Coronary artery (tissue), 2 donors: ENCODE data around the gene EML4.

Experiments used
- DNase-seq: peaks from one replicate; pipeline ENCODE4 v3.0.0-alpha.2; 2017; ENCODE audit warnings: low spot score
- H3K27ac ChIP-seq, 2 donors: fragments of 200-600 bp; sonication (generic); one replicate each; pipeline ENCODE4 v1.5.1; 2016 to 2019
- H3K4me3 ChIP-seq: fragments of 200-600 bp; sonication (generic); 2 replicates; pipeline ENCODE4 v1.5.1; 2016; ENCODE audit warnings: mild to moderate bottlenecking, moderate library complexity
- TF ChIP-seq, protein P1 (sequence below): fragments of 200-600 bp; sonication (generic); IDR thresholded peaks from one replicate; pipeline ENCODE4 v1.5.1; 2019; ENCODE audit warnings: antibody characterized with exemption

EML4 gene

DNA sequence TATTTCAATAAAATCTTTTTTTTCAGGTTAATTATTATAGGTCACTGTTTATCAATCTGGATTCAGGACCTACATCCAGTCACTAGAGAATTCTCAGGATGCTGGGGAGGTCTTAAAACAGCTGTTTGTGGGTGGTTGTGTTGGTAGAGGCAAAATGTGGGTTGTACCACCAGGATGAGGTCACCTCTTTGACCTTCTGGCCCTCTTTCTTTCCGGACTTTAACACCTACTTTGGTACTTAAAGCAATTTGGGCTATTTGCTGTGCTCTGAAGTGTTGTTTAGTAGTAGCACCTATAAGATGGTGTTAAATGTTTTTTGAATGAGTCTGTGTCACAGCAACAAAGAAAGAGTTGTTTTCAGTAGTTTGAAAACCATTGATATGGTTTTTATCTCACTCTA is 14.6 kb downstream of the EML4 start:
- DNase-seq = no peak
- H3K4me3 ChIP-seq = no peak overlapping the region
- TF ChIP-seq, protein P1, sequence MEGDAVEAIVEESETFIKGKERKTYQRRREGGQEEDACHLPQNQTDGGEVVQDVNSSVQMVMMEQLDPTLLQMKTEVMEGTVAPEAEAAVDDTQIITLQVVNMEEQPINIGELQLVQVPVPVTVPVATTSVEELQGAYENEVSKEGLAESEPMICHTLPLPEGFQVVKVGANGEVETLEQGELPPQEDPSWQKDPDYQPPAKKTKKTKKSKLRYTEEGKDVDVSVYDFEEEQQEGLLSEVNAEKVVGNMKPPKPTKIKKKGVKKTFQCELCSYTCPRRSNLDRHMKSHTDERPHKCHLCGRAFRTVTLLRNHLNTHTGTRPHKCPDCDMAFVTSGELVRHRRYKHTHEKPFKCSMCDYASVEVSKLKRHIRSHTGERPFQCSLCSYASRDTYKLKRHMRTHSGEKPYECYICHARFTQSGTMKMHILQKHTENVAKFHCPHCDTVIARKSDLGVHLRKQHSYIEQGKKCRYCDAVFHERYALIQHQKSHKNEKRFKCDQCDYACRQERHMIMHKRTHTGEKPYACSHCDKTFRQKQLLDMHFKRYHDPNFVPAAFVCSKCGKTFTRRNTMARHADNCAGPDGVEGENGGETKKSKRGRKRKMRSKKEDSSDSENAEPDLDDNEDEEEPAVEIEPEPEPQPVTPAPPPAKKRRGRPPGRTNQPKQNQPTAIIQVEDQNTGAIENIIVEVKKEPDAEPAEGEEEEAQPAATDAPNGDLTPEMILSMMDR = no peak
- no peak overlapping the region for H3K27ac ChIP-seq

DNA sequence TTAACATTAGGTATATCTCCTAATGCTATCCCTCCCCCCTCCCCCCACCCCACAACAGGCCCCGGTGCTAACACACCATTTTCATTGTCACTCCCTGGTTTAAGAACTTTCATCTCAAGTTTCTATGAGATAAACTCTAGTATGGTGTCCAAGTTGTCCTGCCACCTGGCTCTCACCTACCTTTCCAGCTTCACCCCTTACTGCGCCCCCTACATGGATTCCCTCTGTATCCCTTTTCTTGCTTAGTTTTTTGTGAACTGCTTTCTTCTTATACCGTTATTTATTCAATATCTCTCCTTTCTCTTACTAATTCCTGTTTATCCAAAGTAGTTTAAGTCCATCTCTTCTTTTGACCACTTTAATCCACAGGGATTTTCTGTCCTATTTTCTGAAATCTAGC is 15.2 kb downstream of the EML4 start:
- TF ChIP-seq, protein P1 = no peak
- no peak overlapping the region for H3K27ac ChIP-seq
- no peak for DNase-seq
- no peak overlapping the region for H3K4me3 ChIP-seq

DNA sequence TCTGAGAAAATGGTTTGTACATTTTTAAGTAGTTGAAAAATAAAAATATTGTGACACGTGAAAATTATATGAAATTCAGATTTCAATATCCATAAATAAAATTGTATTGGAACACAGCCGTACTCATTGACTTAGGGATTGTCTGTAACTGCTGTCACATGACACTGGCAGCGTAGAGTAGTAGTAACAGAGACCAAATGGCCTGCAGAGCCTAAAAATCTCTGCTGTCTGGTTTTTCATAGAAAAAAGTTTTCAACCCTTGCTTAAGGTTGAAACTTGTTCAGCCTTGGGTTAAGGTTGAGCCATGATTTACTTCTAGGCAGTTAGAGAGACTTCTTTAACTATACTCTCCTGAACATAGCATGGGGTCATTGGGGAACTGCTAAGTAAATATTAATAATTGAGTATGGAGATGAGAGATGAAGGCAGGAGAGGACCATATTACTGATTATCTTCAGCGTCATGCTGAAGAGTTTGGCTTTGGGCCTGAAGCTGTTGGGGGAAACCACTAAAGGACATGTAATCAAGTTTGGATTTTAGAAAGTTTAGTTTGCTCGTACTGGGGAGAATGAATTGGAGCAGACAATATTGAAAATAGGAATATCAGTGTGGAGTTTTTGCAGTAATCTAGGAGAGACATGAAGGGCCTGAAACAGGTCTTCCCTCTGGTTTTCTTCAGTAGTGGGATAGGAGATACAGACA is 16.2 kb downstream of the EML4 start:
- peak overlapping the region; percentile 25 to 60 for H3K27ac ChIP-seq
- TF ChIP-seq, protein P1 = no peak

DNA sequence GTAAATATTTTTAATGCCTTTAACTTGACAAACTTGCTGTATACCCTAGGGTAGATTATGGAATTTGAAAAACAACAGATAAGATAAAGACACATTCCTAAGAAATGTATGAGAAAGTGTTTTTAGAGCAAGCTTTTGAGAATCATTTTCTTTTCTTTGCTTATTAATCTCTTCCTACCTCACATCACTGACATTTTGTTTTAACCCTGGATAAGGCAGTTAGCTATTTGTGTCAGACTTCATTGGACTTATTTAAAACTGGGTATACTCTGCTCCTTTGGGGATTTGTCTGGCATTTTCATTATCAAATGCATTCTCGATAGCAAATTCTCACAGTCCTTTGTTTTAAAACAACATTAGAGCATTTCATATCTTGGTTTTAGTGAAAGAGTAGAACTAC is 17.2 kb downstream of the EML4 start:
- Histone ChIP-seq H3K4me3 (peak overlapping the region; percentile 28), H3K27ac (peak overlapping the region; percentile 25 to 60)
- TF ChIP-seq, protein P1 = no peak
- no peak for DNase-seq

More for the DNA sequence above, 16.2 kb downstream of the EML4 start:
- H3K4me3 ChIP-seq = peak overlapping the region; percentile 28
- DNase-seq = no peak

- TF ChIP-seq, protein P1 = no peak
- Histone ChIP-seq H3K4me3 (no peak overlapping the region), H3K27ac (peak overlapping the region; percentile 25 to 60)
- DNase-seq = no peak
These were observed 17.9 kb downstream of the EML4 start for GRCh38 chr2:42186945-42187632.

- H3K27ac ChIP-seq = no peak overlapping the region
- DNase-seq = no peak
These were observed 18.7 kb downstream of the EML4 start for GRCh38 chr2:42187886-42188285.

More at GRCh38 chr2:42187886-42188285, 18.7 kb downstream of the EML4 start:
- H3K4me3 ChIP-seq = no peak overlapping the region
- TF ChIP-seq, protein P1 = no peak
